Stimulated activated CD4-positive, alpha-beta T cell treated with anti-CD3 and anti-CD28 coated beads, TNF-alpha, amount 100 ng/mL, for 4 hours (primary cell): ENCODE results near the gene PTPRG.

ENCODE experiments used
- DNase-seq, 3 experiments: peaks; one replicate each; pipeline ENCODE4 v3.0.0-alpha.2; 2020; ENCODE audit warnings: low read depth in 3 of 3

The PTPRG gene

DNA sequence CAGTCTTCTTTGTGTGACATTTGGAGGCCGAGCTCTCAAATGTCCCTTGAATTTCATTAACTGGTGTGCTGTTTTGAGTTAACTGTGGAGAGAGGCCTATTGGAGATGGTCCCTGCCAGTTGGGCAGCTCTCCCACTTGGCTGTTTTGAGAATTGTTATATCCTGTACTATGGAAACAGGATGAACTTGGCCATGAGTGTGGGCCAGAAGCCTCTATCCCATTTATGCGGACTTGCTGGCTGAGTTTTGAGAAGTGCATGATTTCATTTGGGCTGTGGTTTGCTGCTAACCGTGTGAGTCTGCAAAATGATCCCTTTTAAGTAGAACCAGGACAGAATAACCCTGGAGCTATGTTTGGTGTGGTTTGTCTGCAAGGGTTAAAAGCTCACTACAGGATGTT, 366.0 kb downstream of the PTPRG start:
- no peak for DNase-seq

DNA sequence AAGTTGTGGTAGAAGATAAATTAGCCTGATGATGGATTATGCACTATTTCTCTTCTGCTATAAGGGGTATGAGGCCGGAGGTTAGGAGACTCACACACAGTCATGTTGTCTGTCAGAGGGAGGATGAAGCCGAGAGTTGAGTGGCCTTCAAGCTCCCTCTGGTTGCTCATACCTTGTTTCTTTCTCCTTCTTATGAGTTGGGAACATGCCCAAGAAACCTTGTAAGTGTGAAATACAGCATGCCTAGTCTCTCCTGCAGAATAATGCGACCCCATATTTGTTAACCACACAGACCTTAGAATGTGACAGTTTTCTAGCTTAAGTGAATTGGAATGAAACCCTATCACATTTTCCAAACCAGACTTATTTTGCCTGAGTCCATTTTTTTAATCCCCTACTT, 366.7 kb downstream of the PTPRG start:
- no peak for DNase-seq

DNA sequence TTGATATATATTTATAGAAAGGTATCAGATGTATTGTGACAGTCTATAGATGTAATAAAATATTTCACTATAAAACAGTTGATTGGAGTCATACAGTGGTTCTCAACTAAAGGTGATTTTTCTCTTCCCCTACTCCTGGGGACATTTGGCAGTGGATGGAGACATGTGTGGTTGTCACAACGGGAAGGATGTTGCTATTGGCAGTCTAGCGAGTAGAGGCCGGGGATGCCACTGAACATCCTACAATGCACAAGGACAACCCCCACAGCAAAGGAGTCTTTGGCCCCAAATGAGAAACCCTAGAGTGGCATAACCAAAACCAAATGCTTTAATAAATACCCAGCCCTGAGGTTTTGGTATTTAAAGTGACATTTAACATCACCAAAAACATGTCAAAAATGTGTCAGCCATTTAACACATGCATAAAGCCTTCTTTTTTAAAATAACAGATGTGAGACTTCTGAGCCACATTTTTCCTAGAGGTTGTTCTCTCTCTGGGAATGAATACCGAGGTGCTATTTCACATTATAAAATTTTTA, 367.5 kb downstream of the PTPRG start:
- DNase-seq: no peak

DNA sequence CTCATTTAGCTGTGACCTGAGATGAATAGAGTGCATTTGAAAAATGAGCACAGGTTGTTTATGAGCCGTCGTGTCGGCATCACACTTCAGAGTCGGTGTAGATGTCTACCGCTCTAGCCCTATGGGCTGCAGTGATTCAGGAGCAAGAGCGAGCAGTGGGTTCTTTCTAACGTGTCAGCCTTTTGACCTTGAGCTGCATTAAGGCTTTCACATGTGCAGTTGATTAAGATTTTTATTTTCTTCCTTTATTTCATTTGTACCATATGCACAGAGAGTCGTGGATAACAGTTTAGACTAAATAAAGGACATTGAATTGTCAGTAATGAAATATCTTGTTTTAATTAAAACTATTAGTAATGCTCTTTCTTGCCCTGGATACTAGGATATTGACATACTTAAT, 368.2 kb downstream of the PTPRG start:
- DNase-seq: no peak

DNA sequence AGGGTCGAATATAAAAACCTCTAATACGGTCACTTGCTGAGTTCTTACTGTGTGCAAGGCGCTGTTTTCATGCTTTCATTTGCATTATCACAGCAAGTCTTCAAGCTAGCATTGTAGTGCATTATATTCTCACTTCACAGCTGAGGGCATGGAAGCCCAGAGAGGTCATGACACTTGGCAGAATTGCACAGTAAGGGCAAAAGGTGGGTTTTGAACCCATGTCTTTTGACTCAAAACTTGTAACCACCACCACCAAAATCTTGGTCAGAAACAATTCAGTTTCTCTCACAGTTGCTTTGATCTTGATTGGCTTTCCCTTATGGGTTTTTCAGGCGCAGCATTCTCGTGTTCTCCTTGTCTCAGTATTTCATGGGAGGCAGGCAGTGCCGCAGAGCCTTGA, 371.1 kb downstream of the PTPRG start:
- no peak for DNase-seq

DNA sequence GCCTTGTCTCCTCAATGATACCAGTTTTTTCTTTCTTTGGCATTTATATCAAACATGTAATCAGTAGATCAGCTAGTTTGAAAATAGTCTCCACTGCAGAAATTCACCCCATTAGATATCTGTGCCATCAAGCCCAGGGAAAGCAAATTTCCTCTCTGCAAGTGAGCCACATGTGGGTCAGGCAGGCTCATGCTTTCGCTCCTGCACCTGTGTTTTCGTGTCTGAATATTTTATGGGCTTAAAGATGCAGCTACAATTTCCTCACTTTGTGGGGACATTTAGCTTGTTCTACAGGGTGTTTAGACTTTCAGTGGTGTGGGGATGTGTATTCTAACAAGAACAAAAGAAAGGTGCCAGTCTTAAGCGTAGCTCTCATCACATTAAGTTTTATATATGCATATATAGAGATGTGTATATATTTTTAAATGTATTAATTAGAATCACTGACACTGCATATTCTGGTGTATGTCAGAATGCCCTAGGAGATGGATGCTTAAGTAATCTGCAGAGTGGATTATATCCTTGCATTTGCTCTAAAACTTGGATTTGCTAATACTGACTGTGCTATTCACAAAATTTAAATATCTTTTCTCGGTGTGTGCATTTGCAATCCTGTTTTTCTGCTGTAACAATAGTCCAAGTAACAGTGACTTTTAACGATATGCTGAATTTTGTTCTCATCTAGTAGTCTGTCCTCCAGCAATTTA, 372.6 kb downstream of the PTPRG start:
- DNase-seq: no peak

DNA sequence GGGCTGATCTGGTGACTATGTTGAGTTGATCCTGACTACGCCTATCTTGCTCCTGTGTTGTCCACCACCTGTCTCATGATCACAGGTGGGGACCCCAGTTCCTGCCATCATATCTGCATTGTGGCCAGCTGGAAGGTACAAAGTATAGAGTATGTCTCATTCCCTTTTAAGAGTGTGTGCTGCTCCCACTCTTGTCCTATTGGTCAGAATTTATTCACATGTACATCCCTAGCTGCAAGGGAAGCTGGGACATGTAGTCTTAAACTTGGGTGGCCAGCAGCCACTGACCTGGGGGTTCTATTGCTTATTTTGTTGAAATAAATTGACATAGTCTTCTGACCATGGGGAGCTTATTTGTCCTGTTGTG, 373.1 kb downstream of the PTPRG start:
- no peak for DNase-seq

DNA sequence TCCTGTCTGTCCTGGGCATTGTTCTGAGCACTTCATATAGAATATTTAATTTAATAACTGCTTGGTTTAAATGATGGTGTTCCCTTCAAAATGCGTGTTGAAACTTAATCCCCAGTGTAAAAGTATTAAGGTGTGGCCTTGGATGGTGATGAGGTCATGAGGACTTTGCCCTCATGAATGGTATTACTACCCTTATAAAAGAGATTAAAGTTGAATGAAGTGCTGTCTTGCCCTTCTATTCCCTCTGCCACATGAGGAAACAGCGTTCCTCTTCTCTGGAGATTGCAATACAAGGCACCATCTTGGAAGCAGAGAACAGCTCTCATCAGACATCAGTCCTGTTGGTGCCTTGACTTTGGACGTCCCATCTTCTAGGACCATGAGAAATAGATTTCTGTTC, 374.4 kb downstream of the PTPRG start:
- DNase-seq: no peak

DNA sequence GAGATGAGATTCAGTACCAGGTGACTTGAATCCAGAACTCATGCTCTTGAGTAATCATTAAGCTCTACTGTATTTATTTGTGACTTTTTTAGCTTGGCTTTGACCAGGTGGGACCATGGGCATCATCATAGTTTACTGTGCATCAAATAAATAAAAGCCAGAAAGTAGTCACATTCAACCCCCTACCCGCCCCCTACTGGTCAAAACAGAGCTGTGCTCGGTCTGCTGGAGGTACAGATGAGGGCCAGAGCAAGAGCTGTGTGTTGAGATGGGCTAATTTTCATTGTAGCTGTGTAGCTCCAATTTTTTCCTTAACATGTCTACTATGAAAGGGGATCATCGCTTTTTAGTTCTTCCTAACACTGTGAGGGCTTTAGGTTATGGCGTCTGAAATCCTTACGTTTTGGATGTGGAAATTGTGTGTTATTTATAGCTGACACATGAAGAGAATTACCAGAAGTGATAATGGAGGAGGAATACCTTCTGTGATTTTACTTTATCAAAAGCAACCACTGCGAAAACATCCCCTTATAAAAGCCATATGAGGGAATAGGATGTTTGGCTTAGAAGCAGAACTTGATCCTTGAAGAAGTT, 375.1 kb downstream of the PTPRG start:
- DNase-seq: no peak

DNA sequence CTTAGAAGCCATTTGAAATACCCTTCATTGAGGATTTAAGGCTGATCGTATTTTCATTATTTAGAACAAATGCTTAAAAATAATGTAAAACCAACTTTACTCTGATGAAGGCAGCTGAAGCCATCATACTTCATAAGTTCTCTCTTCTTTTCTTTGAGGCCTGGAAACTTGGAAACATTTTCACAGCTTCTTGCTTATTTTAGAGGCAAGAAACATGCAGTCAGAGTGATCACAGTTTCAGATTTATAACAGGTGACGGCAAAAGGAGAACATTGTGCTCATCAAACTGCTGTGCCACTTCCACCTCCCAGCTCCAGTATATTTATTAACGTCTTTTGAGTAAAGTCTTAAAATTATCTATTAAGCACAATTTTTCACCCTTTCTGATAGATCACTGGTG, 376.1 kb downstream of the PTPRG start:
- no peak for DNase-seq

DNA sequence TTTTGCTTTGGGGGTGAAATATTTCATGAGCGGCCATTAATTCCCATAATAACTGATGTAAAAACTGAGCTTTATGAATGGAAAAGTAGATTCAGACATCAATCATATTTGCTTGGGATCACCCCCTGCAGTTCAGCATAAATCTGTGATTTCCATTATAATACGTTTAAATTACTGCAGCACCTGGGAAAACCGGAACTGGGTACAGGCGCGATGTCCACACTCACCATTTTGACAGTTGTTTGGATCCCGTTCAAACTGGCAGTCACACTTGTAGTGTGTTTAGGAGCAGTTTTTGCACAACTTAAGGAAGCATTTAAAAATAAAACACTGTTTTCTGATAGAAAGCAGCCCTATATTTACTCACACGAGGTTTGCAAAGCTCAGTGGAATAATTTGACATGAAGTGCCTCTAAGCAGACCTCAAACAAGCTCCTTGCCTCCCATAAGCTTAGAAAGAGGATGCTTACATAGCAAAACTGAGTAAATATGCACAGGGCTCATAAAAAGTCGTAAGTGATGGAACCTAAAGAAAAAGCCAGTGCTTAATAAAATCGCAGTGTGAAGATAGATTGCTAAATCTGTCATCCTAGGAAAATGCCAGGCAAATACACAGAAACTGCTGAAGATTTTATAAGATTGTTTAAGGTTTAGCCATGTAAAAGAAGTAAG, 377.6 kb downstream of the PTPRG start:
- no peak for DNase-seq

DNA sequence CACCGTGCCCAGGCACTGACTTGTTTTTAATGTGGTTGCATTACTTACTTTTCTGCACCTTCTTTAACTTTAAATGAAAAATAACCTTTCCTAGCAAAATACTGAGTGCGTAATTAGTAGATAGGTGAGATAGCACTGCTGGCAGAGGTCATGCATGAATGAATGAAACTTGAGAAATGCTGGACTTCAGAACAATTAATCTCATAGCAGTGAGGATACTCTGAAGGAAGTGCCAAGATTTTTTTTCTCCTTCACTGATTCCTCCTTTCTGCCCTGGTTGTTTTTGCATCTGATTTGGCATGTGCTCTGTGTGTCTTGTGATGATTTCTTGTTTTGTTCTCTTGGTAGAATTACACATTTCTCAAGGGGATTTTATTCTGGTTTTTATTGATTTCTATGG, 378.9 kb downstream of the PTPRG start:
- DNase-seq: no peak

DNA sequence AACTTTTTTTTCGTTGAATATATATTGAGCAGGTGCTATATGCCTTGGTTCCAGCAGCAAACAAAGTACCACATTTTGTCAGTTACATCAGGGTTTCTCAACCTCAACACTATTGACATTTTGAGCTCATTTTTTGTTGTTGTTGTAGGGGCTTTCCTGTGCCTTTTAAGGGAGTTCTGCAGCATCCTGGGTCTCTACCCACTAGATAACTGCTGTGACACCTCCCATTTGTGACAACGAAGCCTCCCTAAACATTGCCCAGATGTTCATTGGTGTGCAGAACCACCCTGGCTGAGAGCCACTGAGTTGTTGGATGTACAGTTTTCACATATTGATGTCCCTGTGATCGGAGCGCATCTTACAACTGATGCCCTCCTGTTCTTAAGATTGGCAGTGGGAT, 382.6 kb downstream of the PTPRG start:
- no peak for DNase-seq

DNA sequence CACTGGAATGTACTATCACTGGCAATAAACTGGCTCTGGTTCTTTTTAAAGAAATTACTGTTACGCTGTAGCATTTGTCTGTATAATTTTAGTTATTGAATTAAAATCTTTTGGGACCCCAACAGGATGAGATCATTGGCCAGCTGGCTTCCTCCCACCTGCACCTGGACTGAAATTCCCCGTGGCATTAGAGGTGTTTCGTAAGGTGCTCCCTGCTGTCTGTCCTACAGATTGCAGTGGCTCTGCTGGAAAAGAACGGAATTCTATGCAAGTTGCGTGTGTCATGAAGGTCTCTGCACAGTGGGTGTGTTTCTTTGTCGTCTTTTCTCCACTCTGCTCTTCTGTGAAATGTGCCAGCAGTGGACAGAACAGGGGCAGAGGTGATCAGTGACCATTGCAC, 383.4 kb downstream of the PTPRG start:
- no peak for DNase-seq

DNA sequence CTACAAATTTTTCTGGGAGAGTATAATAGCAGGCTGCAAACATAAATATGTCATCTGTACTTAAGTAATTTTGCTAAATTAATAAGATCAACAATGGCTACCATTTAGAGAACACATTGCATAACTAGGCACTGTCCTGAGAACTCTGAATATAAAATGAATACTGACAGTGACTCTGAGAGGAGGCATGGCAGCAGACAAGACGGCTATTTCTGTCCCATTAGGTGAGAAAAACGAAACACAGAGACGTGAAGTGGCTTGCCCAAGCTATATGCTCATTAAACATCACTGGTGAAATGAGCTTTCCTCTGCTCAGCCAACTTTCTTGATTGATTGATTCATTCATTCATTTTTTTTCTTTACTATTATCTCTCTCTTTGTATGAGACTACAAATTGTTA, 384.3 kb downstream of the PTPRG start:
- DNase-seq: no peak

DNA sequence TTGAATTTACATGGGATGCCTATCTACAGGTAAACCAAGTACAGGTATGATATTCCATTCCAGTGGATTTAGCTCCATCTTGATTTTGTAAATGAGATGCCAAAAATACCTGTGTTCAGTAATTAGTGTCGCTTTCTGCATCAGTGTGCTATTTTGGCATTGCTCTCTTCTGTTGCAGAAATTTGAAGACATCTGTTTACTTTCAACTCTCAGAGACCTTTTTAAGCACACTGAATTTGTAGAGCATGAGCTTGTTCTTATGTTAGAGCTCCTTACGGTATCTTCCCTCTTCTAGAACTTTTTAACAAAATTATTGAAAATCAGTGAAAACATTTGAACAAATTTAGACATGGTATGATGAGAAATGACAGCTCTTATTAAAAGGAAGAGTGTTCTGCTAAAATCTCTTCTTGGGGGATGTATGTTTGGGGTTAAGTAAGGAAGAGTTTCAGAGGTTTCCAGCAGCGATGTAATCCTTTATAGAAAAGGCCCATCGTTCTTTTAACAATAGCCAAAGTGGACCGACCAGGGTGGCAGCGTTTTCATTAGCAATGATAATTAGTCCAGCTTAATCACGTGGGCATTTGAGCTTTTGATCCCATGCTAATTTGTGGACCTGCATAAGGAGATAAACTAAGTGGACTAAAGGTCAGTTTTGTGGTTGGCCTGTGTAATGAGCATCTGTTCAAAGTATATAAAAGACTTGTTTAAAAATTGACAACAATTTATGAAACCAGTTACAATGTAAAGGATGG, 385.4 kb downstream of the PTPRG start:
- DNase-seq: no peak

DNA sequence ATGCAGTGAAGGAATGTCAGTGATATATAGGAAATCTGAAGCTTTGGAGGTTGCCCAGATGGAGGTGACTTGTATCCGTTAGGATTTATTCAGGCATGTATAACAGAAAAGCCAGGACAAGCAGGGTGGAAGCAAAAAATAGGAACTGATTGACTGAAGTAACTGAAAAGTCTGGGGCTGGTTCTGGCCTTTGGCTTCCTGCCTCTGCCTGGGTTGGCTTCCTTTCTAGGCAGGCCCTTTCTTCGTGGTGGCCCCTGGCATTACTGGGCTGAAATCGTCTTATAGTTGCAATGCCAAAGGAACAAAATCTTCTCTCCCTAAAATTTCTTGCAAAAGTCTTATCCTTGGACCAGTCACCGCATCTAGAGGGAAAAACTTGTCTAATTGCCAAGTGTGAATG, 386.1 kb downstream of the PTPRG start:
- no peak for DNase-seq

DNA sequence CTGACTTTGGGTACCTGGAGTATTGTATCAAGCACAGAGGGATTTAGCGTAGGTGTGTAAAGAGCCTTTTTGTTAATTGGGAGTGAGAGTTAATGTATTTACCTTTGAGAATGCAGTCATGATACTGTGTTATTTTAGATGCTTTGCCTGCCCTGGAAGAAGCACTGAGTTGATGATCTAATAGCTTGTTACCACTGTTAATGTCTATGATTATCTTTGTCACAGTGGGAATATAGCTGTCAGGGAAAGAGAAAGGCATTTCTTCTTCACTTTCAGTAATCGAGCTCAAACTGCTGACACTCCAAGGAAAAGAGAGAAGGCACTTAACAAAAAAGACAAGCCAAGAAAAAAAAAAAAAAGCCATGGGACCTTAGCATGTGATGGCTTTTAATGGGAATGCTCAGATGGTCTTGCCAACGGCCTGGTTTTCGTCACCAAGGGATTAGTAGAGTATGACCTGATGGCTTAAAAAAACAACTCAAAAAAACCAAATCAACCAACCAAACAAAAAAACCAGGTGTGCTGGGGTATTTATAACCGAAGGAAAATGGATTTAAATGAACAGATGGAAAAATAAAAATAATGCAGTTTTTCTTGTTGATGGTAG, 387.4 kb downstream of the PTPRG start:
- no peak for DNase-seq

DNA sequence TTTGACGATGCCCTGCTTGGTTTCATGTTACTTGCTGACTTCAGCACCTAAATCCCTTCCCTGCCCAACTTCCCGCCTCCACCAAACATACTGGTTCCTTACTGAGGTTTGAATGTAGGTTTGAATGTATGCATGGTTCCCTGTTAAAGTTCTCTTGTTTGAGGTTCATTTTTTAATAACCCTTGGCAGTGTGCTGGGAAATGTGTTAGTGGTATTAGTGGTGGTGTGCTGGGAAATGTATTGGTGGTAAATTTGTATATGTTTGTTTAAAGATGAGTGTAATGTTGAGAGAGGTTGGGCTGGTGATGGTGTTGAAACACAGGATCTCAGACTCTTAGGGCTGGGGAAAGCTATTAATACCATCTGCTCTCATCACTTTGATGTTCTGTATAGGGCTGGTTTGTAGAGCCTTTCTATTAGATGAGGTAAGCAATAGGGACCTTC, 392.7 kb downstream of the PTPRG start:
- no peak for DNase-seq

DNA sequence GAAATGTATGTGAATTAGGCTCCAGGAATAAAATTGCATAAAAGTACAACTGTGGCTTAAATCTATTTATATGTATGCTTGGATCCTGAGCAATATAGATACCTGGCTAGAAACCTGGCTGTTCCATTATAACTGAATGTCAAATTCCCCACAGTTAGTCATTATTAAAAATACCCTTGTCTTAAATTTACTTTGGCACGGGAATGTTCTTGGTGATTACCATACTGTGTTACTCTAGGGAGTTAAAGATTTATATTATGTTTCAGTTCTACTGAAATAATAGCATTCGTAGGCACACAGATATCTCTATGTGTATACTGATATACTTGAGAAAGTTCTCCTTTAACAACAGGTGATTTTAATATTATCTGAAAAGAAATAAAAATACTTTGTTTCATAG, 394.1 kb downstream of the PTPRG start:
- no peak for DNase-seq

DNA sequence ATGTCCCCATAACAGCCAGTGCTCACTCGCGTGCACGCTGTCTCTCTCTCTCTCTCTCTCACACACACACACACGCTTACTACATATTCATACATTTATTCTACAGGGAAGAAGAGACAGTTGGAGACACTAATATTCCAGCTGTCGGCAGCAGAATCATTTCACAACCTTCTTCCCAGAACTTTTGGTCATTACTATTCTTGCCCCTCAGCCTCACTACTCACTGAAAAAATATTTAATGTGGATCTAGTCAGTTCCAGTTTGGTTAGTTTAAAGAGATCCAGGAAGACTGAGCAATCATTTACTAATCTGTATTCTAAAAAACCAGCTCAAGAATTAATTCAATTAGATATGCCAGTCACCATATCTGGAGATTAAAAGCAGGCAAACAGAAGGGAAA, 394.9 kb downstream of the PTPRG start:
- DNase-seq: no peak

DNA sequence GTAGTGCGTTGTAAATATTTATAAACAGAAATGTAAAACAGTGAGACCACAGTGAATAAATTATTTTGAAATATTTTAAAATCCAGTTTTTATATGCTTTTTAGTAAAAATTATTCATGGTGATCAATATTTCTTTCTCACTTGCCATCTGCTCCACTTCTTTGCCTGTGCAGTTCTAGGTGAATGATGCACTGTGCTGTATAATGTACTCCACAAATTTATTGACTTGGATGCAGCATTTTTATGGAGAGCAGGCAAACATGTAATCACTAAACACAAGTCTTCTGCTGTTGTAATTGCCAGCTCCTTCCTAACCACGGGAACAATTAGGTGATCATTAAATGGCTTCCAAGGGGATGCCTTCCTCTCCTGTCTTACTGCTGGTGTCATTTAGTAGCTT, 395.9 kb downstream of the PTPRG start:
- no peak for DNase-seq
